Adrenal gland (tissue), 5 donors: Measurements from ENCODE around the gene KCNQ4.

Experiments used
- POLR2A ChIP-seq, 2 donors: fragments of 450-650 bp; IDR thresholded peaks; one replicate each; pipeline ENCODE4 v1.6.1; 2017; ENCODE audit warnings: antibody characterized with exemption in 2 of 2, mild to moderate bottlenecking in 2 of 2, moderate library complexity in 1 of 2
- TF ChIP-seq, protein P1 (sequence below), 6 experiments: fragments of 450-650 bp in 4 of 6; fragments of 200-600 bp in 2 of 6; sonication (generic) in 1 of 6; IDR thresholded peaks; 1 replicate in 5 of 6; 2 replicates in 1 of 6; pipeline versions ENCODE4 v1.5.1 to v1.8.0; 2016 to 2021; ENCODE audit warnings: antibody characterized with exemption in 6 of 6, mild to moderate bottlenecking in 2 of 6, moderate library complexity in 1 of 6
- donor health status: DM: no; HTN: no; CAD: no.

DNA sequence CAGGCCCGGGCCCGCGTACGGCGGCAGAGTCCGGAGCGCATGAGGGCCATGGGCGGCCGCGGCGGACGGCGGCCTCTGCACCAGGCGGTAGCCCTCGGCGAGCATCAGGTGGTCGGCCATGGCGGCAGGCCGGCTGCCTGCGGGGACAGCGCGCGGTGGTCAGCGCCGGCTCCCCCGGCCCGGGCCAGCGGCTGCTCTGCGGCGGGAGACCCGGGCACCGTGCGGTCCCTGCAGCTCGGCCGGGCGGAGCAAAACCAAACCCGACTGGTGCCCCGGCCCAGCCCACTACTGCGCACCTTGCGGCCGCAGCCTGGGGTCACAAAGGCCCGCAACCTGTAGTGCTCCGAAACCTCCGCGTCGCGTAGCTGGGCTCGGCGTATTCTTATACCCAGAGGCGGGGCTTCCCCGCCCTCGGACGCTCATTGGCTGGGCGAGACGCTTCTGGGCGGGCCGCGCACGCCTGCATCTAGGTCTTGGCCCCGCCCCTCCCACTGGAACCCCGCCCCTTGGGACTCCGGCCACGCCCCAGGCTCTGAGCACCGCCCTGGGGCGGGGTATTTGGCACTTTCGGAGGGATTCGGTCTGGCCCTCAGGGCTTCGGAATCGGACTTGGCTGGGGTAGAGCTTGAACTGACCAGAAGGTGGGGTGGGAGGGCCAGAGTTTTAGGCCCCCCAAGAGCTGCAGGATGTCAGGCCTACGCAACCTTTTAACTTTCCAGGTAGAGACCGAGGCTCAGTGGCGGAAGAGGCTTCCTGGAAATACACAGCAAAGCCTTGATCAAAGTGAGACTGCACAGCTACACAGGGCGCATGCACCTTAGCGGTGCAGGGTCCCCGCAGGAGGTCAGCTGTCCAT is 78.6 kb downstream of the KCNQ4 start, which contains the start of gene CITED4:
- peak; percentile 94 to 99 for TF ChIP-seq POLR2A (IDR thresholded peaks at IDR 0.05)
- TF ChIP-seq, protein P1, sequence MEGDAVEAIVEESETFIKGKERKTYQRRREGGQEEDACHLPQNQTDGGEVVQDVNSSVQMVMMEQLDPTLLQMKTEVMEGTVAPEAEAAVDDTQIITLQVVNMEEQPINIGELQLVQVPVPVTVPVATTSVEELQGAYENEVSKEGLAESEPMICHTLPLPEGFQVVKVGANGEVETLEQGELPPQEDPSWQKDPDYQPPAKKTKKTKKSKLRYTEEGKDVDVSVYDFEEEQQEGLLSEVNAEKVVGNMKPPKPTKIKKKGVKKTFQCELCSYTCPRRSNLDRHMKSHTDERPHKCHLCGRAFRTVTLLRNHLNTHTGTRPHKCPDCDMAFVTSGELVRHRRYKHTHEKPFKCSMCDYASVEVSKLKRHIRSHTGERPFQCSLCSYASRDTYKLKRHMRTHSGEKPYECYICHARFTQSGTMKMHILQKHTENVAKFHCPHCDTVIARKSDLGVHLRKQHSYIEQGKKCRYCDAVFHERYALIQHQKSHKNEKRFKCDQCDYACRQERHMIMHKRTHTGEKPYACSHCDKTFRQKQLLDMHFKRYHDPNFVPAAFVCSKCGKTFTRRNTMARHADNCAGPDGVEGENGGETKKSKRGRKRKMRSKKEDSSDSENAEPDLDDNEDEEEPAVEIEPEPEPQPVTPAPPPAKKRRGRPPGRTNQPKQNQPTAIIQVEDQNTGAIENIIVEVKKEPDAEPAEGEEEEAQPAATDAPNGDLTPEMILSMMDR (IDR thresholded peaks at IDR 0.05), result peak in 3 of 6 experiments; percentile 16 to 35 (median 26)
